ENCODE data around the gene ACTN3.
"Not testable (repeated sequence)": the region's sequence is repeated elsewhere in the genome, so short reads cannot be mapped to it uniquely, and the experiment has no call there.

Gene ACTN3

GRCh38 chr11:66566221-66566620, 19.5 kb downstream of the ACTN3 start:
- no peak for DNase-seq (ENCODE audit: low read depth)

GRCh38 chr11:66567787-66568123, 21.1 kb downstream of the ACTN3 start:
- no peak for DNase-seq (ENCODE audit: low read depth)

GRCh38 chr11:66568124-66568916, 21.6 kb downstream of the ACTN3 start, which contains the start of gene CTSF:
Gene CTSF (minus strand): TSS chr11:66568606. CDS start chr11:66568486, 120 bp downstream.
- peak; percentile 69 for DNase-seq (ENCODE audit: low read depth)

- no peak for DNase-seq (ENCODE audit: low read depth)
Observed at GRCh38 chr11:66569076-66569475, 22.4 kb downstream of the ACTN3 start.

GRCh38 chr11:66570079-66570849, 23.6 kb downstream of the ACTN3 start:
- DNase-seq (ENCODE audit: low read depth) = no peak

DNA sequence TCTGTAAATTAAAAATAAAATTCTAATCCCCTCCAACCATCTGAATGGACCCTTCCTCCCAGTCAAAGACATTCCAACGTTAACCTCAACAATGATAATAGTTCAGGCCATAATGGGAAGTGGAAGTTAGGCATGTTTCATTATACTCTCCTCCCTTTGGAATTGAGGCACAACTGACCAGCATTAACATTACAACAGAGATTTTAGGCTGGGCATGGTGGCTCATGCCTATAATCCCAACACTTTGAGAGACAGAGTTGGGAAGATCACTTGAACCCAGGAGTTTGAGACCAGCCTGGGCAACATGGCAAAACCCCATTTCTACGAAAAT, 24.1 kb downstream of the ACTN3 start:
- DNase-seq (ENCODE audit: low read depth) = no peak

GRCh38 chr11:66579017-66579606, 32.4 kb downstream of the ACTN3 start:
- peak; percentile 47 for DNase-seq (ENCODE audit: low read depth)

DNA sequence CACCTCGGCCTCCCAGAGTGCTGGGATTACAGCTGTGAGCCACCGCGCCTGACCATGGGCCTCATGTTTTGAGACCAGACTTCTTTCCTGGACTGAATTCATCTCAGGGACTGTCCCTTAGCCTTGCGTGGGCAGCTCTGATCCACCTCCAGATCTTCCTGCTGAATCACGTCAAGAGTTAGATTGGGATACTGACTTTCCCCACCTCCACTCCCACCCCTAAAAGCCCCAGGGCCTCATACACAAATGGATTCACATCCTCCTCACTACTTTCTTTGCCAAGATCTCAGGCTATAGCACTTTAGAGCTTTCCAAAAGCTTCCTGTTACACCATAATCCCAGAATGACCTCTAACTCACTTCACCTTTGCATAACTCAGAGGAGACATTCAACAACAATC, 34.1 kb downstream of the ACTN3 start:
- DNase-seq (ENCODE audit: low read depth) = no peak

GRCh38 chr11:66581261-66581660, 34.6 kb downstream of the ACTN3 start:
- DNase-seq (ENCODE audit: low read depth) = no peak

- not testable (repeated sequence) for DNase-seq (ENCODE audit: low read depth)
Observed at GRCh38 chr11:66582565-66583147, 36.0 kb downstream of the ACTN3 start.

DNA sequence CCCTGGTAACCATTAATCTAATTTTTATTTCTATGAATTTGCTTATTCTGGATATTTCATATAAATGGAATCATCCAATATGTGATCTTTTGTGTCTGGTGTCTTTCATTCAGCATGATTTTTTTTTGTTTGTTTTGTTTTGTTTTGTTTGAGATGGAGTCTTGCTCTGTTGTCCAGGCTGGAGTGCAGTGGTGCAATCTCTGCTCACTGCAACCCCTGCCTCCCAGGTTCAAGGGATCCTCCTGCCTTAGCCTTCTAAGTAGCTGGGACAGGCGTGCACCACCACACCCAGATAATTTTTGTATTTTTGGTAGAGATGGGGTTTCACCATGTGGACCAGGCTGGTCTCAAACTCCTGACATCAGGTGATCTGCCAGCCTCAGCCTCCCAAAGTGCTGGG, 38.7 kb downstream of the ACTN3 start:
- not testable (repeated sequence) for DNase-seq (ENCODE audit: low read depth)

DNA sequence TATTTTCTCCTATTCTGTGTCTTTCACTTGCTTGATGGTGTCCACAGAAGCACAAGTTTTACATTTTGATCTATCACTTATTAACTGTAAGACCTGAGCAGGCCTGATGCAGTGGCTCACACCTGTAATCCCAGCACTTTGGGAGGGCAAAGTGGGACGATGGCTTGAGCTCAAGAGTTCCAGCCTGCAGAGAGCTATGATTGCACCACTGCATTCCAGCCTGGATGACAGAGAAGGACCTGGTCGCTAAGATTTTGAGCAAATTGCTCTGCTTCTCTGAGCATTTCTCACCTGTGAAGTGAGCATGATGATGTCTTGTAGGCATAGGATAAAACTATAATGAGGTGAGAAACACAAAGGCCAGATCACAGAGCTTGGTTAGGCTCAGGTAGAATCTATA, 39.4 kb downstream of the ACTN3 start:
- DNase-seq (ENCODE audit: low read depth) = no peak

- DNase-seq (ENCODE audit: low read depth) = not testable (repeated sequence)
Observed at GRCh38 chr11:66589315-66589714, 42.6 kb downstream of the ACTN3 start.

- DNase-seq (ENCODE audit: low read depth) = no peak
Observed at GRCh38 chr11:66589996-66590675, 43.4 kb downstream of the ACTN3 start.

DNA sequence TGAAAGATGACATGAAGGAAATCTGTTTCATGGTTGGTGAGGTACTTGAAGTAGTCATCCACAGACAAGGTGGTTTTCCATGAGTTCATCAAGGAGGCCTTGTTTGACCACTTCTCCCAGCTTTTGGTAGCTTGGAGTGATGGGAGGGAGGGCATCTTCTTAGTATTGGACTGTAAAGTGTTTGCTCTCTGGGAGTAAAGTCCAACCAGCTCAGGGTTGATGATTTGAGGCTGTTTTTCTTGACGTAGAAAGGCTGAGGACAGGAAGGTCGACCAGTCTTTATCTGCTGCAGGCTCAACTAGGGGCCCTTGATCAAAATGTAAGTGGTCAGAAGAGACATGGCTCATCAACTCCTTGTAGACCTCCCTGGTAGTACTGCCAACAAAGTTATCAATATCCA, 44.5 kb downstream of the ACTN3 start:
- no peak for DNase-seq (ENCODE audit: low read depth)

DNA sequence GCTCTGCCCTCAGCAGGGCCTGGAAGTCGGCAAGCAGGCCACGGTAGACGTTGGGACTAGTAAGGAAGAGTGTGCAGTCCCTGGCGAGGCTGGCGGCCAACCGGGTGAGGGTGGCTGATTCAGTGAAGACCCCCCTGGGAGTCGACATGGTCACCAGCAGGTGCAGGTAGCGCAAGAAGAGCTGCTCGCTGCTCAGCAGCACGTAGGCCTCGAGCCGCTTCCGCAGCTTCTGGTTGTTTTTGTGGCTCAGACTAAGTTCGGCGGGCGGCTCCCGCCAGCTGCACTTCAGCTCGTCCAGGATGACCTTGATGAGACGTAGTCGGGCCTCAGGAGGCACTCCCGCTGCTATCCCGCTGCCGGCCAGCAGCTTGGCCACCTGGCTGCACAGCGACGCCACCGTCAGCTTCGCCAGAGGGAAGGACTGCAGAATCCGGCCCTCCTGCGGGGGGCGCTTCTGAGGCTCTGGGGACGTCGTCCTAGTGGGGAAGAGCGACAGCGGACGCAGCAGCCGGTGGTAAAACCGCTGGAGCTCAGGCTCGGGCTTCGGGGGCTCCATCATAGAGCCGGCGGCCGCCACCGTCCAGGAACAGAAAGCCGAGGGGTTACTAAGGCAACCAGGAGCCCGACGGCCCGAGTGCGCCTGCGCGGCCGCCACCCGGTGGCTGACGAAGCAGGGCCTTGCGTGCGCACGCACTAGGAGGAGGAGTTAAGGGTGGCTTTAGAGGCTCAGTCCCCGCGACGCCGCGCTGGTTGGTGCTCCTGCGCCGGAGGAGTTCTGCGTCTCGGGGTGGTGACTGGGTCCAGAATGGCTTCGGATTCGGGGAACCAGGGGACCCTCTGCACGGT, 46.0 kb downstream of the ACTN3 start, which contains the start of the genes CCDC87 and CCS:
TSS of gene CCDC87 (minus strand) at position 607 of the 846 bp plus-strand sequence. CDS start at position 559, 48 bp downstream.
TSS of gene CCS (plus strand) at position 729 of the 846 bp plus-strand sequence. CDS start at position 806, 77 bp downstream.
- DNase-seq (ENCODE audit: low read depth) = peak; percentile 93

DNA sequence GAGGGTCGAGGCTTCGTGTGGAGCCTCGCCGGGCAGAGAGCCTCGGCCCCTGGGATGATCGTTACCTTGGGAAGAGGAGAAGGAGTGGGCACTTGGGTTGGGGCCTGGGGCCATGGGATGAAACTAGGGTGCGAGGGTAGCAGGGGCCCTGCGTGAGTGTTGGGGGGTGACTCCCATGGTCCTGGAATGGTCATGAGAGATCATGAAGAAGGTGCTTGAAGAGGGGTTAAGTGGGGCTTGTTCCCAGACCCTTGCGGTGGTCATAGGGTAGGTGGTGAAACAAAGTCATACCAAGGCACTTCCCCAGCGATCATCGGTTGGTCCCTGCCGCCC, 46.6 kb downstream of the ACTN3 start:
- no peak for DNase-seq (ENCODE audit: low read depth)

GRCh38 chr11:66593650-66594049, 46.9 kb downstream of the ACTN3 start:
- no peak for DNase-seq (ENCODE audit: low read depth)

DNA sequence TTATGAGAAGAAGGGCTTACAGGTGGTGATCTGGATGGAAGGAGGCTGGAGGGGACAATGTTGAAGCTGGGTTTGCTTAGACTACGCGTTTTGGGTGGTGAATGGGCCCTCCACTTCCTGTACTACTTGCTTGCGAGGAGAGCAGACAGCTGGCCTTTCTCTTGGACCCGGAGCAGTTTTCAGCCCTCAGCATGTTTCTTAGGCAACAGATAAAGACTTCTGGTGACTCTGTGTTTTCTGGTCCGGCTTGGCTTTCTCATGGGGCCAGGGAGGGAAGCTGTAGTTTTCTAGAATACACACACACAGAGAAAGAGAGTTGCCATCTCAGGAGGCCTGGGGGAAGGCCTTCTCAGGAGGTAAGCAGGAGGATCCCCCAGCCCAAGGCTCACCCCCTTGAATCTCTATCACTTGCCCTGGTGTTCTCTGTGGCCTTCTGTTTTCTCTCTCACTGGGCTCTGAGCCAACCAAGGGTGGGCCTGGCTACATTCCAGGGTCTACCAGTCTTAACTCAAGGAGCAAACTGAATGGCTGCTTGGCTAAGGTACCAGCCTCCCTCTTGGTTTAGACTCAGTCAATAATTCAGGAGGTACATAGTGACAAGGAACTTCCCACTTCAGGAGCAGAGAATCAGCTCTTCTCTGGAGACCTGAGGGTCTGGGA, 48.7 kb downstream of the ACTN3 start:
- no peak for DNase-seq (ENCODE audit: low read depth)

DNA sequence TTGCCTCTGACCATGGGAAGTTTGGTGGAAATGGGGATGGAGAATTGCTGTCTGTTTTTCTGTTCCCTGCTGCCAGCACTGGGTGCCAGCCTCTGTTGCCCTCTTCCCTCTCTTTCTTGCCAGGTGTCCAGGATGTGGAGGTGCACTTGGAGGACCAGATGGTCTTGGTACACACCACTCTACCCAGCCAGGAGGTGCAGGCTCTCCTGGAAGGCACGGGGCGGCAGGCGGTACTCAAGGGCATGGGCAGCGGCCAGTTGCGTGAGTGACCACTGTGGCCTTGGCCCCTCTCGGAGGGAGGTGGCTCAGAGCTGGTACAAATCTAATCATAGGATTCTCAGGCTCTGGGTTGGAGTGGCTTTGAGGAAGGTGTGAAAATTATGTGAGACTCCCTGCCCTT, 52.3 kb downstream of the ACTN3 start:
- DNase-seq (ENCODE audit: low read depth) = no peak

- DNase-seq (ENCODE audit: low read depth) = no peak
Observed at GRCh38 chr11:66600219-66600618, 53.5 kb downstream of the ACTN3 start.

Data from fibroblast of gingiva (primary cell).